Hematopoietic multipotent progenitor cell treated with erythropoietin and hydrocortisone succinate and interleukin-3 and kit ligand, for 4 days (in vitro differentiated cells): Measurements from ENCODE around the gene LRFN5.
A peak's percentile ranks its signal among the peaks of the same experiment; 100 is the strongest.
"Not testable (repeated sequence)": the region's sequence is repeated elsewhere in the genome, so short reads cannot be mapped to it uniquely, and the experiment has no call there.

Source experiments
- DNase-seq: peaks from one replicate; pipeline ENCODE4 v3.0.0-alpha.2; 2015

The LRFN5 gene

GRCh38 chr14:41606532-41607303 is at the start of gene LRFN5:
Gene LRFN5 (plus strand): TSS chr14:41606876.
- peak; percentile 10 for DNase-seq

GRCh38 chr14:41558490-41558889 is 48.2 kb upstream of the LRFN5 start:
- no peak for DNase-seq

GRCh38 chr14:41566864-41567263 is 39.8 kb upstream of the LRFN5 start:
- DNase-seq: not testable (repeated sequence)

DNA sequence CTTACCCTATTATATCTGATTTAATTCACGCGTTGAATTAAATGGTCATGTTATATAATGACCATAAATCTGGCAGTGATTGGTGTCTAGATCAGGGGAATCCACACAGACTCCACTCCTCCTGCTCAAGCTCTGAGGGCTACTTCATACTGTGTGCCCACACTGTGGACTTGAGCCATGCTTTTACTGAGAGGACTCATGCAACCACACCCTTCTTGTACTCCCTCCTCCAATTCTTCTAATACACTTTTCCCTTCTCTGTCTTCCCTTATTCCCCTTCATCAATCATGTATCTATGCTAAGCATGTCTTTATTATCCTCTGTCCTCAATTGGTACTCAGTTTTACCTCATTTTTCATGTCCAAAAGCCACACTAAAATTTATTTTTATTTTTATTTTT is 37.7 kb upstream of the LRFN5 start:
- DNase-seq: no peak

GRCh38 chr14:41570415-41571155 is 36.1 kb upstream of the LRFN5 start:
- DNase-seq: no peak

DNA sequence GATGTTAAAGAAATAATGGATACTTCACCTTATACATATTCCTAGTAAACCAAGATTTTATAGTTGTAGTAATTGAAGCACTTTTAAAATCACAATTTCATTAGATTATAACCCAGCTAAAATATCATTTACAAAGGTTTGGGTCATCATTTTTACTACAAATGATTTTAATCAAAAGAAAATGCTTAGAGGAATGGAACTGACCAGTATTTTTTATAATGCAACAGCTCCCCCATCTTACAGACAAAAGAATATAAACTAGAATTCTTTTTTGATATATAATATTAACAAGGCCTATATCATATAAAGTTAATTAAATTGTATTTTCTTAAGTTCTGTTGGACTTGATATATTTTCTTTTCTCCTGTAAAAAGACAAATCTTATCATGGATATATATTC is 20.4 kb upstream of the LRFN5 start:
- no peak for DNase-seq

DNA sequence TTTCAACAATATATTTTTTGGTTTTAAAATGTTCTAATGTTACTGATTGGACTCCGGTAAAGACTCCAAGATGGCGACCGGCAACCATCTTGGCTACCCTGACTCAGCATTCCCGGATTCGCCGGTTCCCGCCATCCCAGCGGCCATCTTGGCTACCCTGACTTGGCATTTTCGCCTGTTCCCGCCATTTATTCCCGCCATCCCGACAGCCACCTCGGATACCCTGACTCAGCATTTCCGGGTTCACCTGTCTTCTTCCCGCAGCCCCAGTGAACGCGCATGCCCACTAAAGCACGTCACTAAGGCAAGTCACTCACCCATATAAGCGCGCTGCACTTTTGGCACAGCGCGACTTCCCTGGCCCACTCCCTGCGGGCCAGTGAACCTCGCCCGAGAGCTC is 9.0 kb upstream of the LRFN5 start:
- no peak for DNase-seq

- not testable (repeated sequence) for DNase-seq
These were observed 6.8 kb upstream of the LRFN5 start for GRCh38 chr14:41599805-41600385.

- no peak for DNase-seq
These were observed 1.8 kb upstream of the LRFN5 start for GRCh38 chr14:41604721-41605531.

DNA sequence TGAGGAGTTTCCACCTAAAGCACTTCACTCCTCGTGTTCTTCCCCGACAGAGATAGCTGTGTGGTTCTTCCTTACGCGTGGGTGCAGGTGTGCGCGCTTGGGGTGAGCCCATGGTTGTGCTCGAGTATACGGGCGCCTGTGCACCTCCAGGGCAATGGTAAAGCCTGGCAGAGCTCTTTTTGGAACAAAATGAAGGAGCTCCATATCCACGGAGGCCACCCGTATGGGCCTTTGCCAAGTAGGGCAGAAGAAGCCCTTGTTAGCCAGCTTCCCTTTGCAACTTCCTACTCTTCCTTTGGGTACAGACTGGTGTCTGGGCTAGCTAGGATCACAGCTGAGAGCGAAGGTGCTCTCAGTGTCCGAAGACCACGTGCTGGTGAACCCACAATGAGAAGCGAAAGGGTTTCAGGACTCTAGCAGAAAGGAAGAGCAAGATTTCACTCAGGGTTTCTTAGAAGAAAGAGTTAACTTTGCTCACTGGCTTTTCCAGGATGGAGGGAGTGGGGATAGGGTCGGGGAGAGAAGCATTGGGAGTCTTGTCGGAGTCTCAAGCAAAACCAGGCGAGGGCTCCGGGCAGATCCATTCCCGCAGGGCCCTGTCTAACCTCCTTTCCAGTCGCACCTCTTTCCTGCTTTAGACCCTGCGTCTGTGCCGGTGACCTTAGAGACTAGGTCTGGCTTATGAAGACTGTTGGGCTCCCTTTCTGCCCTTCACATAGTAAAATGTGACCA is 960 bp upstream of the LRFN5 start:
- DNase-seq: no peak

DNA sequence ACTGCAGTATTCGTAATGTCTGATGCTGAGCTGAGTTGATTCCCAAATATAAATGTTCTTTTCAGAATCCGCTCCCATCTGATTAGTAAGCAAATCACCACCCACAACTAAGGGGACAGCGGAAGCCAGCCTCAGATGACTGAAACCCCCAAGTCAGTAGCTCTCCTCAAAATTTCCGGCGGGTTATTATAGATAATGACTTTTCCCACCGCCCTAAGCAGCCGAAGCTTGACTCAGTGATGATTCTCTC is 469 bp upstream of the LRFN5 start:
- no peak for DNase-seq

DNA sequence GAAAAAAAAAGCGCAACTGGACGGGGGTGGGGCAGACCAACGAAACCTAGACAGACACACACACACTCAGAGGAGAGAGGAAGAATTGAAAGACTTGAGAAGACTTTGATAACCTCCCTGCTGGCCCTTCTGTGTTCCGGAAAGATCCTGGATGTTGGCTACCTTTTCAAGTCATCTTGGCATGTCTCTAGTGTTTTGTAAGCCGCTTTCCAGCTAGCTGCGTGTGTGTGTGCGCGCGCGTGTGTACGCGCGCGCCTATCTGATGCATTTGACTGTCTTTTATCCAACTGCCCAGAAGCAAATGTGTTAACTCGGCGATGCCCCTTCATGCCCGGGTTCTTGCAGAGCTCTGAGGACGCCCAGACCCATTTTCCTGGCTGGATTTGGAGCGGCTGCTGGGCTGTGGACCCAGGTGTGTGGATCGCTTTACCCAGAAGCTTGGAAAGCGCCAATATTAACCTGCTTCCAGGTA is 664 bp downstream of the LRFN5 start:
- DNase-seq: peak; percentile 13

GRCh38 chr14:41607966-41608663 is 1.4 kb downstream of the LRFN5 start:
- no peak for DNase-seq

- no peak for DNase-seq
These were observed 2.2 kb downstream of the LRFN5 start for GRCh38 chr14:41608681-41609390.

DNA sequence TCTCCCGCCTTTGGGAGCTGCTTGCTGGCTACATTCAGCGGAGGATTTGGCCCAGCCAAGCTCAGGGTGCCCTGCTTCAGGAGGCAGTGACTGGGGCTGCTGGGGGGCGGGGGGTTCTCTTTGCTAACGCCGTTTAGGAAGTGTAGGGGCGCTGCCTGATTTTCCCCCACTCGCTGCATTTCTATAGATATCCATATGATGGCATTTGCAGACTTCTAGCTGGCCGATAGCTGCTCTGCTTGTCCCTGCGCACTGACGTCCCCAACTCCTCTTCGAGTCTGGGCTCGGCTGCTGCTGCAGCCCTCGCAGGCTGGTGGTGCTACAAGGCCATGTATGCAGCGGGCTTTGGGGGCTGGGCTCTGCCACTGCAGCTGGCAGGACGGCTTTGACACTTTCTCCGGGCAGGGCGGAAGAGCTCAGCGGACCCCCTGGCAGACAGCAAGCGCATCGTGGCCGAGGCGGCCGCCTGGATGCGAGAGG is 3.1 kb downstream of the LRFN5 start:
- peak; percentile 22 for DNase-seq

DNA sequence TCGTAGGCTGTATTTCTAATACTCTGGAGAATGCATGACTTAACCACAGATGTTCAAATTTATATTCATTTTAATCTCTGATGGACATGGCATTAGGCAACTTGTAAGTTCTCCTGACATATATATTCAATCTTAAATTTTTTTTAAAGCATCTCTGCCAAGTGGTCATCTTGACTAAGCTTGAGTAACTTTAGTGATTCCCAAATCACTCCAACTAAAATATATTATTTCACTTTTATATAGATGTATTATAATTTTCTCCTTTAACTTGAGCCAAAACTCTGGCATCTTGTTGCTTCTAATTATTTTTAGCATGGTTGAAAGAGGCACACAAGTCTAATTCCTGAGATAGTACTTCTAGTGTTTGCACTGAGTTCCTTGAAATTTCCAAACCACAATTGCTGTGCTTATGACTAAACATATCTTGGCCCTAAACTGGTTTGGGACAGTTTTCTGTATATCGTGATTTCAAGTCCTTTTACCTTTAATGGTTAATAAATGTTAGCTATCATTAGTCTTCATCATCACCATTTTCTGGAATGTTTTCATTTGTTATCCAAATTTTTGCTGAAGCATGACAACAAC is 8.4 kb downstream of the LRFN5 start:
- no peak for DNase-seq

DNA sequence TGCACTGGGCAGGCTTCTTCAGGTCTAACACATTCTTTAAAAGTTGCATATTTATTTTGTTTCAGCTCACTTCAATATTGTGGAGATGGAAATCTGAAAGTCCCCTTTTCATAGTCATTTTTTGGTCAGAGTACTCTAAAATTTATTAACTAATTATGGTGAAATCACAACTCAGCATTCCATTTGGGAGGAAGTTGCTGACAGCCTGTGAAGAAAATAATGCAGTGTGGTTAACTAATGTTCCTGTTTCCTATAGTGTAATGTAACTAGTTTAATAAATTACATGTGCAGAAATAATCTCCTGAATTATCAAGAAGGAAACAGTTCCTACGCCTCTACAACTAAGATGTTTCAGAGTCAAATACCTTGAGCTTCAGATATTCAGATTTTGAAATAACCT is 17.1 kb downstream of the LRFN5 start:
- DNase-seq: no peak

GRCh38 chr14:41629876-41630275 is 23.2 kb downstream of the LRFN5 start:
- DNase-seq: no peak

DNA sequence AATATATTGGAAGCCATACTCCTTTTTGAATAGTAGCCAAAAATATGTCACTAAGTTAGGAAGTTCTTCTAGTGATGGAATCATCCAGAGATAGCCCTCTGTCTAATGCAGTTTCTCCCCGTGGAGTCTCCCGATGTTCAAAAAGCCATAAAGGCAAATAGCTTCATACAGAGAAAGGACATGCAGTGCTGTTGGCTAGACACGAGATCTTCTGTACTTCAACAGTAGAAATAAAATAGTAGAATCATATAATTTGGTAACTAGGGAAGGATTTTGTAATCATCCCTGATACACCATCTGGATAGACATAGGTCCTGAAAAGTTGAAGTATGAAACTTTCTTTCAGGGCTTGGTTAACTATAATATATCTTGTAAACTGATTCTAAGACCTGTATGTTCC is 27.6 kb downstream of the LRFN5 start:
- no peak for DNase-seq

DNA sequence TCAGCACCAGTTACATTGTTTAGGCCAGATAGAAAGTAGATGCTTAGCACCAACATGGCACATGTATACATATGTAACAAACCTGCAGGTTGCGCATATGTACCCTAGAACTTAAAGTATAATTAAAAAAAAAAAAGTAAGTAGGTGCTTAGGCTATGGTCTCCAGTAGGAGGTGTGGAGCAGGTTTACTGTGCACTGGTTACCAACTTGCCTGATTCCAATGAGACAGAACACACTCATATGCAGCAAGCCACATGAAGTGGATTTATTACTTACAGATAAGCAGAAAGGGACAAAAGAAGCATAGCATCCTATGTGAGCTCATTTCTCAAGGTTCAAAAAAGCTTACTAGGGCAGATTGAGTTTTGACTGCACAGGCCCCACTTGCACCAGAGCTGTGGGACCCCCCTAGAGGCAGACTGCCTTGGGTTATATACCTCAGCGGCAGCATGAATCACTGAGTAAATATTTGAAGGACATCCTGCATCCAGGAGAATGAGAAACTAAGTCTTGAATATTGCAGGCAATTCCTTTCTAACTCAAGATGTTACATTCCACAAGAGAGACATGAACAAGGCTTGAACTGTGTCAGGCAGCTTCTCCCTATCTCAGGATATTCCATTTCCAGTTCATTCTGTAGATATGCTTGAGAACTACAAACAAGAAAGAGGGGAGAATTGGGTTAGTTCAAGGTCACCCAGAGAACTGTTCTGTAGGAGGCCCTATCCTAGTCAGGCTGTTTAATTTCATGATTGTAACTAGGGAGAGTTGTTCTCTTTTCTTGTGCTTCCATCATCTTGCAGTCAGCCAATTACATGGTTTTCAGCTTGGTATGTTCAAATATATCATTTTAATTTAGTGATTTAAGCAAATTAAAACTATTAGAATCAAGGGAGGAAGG is 30.1 kb downstream of the LRFN5 start:
- DNase-seq: no peak
